Activated CD4-positive, alpha-beta T cell treated with anti-CD3 and anti-CD28 coated beads, Interleukin-2, amount 10 ng/mL, durations not matched to agents 7 days and 5 days (primary cell): ENCODE measurements around the gene POLG. TPM values are rescaled to one million over a fixed set of nuclear protein-coding genes. Genes with fewer than 3 reads are reported as not detected.

Experiments
- CTCF ChIA-PET: fragments of 350-600 bp; sonication (Branson Sonifier 250); formaldehyde crosslinking; loops from one replicate; lab custom pipeline; 2021; ENCODE audit warnings: antibody characterized with exemption; lab: Charles Lee
- POLR2A ChIA-PET: fragments of 350-600 bp; sonication (Branson Sonifier 250); formaldehyde crosslinking; loops from one replicate; lab custom pipeline; 2021; ENCODE audit warnings: antibody characterized with exemption; lab: Charles Lee
- DNase-seq: peaks from one replicate; pipeline ENCODE4 v3.0.0-alpha.2; 2020
- H3K27ac Mint-ChIP-seq: one replicate; pipeline ENCODE4 v1.8.0; 2021; ENCODE audit warnings: mild to moderate bottlenecking, moderate library complexity, mixed read lengths
- H3K27me3 Mint-ChIP-seq: one replicate; pipeline ENCODE4 v1.8.0; 2021; ENCODE audit warnings: mixed read lengths
- H3K36me3 Mint-ChIP-seq: one replicate; pipeline ENCODE4 v1.8.0; 2021; ENCODE audit warnings: low read depth, mixed read lengths
- H3K4me1 Mint-ChIP-seq: one replicate; pipeline ENCODE4 v1.8.0; 2021; ENCODE audit warnings: mixed read lengths
- H3K4me3 Mint-ChIP-seq: one replicate; pipeline ENCODE4 v1.8.0; 2021; ENCODE audit warnings: mild to moderate bottlenecking, moderate library complexity, mixed read lengths
- H3K9me3 Mint-ChIP-seq: one replicate; pipeline ENCODE4 v1.8.0; 2021; ENCODE audit warnings: mixed read lengths
- total RNA-seq, 2 experiments: library from RNA; stranded (reverse); gene quantifications; one replicate each; pipeline ENCODE4 v1.2.3, GENCODE V29; 2021

Gene POLG
- total RNA-seq, 2 experiments from 2014 or later = 85.6 to 105 TPM

DNA sequence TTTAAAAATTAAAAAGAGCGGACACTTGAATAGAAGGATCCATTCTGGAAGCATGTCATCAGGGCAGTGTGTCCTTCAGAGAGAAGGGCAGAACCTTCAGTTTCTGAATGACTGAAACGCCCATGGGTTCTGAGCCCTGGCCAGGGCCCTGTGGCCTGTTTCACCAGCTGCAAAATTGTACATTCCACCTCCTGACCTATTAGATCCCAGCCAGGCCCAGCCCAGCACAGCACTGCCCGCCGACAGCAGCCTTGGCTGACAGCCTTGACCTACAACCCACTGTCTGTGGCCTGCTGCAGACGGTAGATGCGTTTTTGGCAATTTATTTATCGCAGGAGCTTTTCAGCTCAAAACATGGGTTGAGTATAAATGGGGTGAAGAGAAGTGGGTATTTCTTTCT is 5.9 kb upstream of the POLG start:
- Mint-ChIP-seq H3K36me3 (no peaks in the 10 kb centered on the region), H3K27me3 (peaks cover 10% of the 10 kb centered on the region), H3K4me3 (no peak overlapping the region), H3K27ac (no peak overlapping the region), H3K4me1 (peaks cover 10% of the 10 kb centered on the region), H3K9me3 (no peaks in the 10 kb centered on the region)
- ChIA-PET POLR2A (no interaction called here), CTCF (interaction anchor here (1.3 kb wide), 1 partner anchor 18 kb away, joined by 8 read pairs; no protein-coding TSS in a partner anchor)
- no peak for DNase-seq

GRCh38 chr15:89338036-89338435 is 3.4 kb upstream of the POLG start:
- Mint-ChIP-seq H3K27ac (no peak overlapping the region), H3K4me3 (no peak overlapping the region), H3K4me1 (peaks cover 21% of the 10 kb centered on the region), H3K9me3 (no peaks in the 10 kb centered on the region), H3K27me3 (peaks cover 7% of the 10 kb centered on the region), H3K36me3 (peaks cover 4% of the 10 kb centered on the region)
- POLR2A ChIA-PET = no interaction called here
- CTCF ChIA-PET = interaction anchor here (0.9 to 2.1 kb wide), 4 partner anchors 9 to 114 kb away, joined by 3 to 8 read pairs (median 4); no protein-coding TSS in a partner anchor
- DNase-seq = no peak

GRCh38 chr15:89335298-89336041 is 846 bp upstream of the POLG start:
- H3K27me3 Mint-ChIP-seq = peaks cover 6% of the 10 kb centered on the region
- H3K36me3 Mint-ChIP-seq = peaks cover 28% of the 10 kb centered on the region
- H3K27ac Mint-ChIP-seq = peak overlapping the region; percentile 92
- H3K4me1 Mint-ChIP-seq = peaks cover 46% of the 10 kb centered on the region
- POLR2A ChIA-PET = no interaction called here
- CTCF ChIA-PET = interaction anchor here (0.6 to 3.5 kb wide), 4 partner anchors 23 to 376 kb away, joined by 3 to 25 read pairs (median 4); no protein-coding TSS in a partner anchor
- no peaks in the 10 kb centered on the region for H3K9me3 Mint-ChIP-seq
- peak; percentile 58 for DNase-seq
- peak overlapping the region; percentile 79 for H3K4me3 Mint-ChIP-seq

DNA sequence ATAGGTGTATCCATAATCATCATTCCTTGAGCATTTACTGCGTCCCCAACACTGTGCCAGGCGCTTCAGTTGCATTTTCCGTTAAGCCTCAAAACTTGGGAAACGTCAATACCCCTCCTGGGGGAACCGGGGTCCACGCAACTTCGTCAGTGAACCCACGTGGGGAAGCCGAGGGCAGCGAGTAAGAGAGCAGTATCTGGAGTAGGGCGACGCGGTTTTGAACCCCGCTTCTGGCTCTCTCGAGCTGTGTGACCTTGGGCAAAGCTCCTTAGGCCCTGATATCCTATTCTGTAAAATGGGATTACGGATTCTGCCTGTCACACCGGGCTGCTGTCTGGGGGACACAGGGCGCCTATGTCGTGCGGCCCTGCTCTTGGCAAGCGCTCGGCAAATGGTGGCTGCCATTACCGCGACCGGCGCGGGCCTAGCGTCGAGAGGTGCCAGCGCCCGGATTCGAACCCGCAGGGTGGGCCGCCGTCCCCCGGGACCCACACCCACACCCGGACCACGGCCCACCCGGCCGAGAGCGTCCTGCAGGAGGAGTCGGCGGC is 590 bp downstream of the POLG start:
- peak overlapping the region; percentile 80 for H3K4me3 Mint-ChIP-seq
- DNase-seq = no peak
- CTCF ChIA-PET = interaction anchor here (0.6 to 3.5 kb wide), 5 partner anchors 11 to 1596 kb away, joined by 3 to 25 read pairs (median 3); no protein-coding TSS in a partner anchor
- peaks cover 4% of the 10 kb centered on the region for H3K27me3 Mint-ChIP-seq
- H3K4me1 Mint-ChIP-seq = peaks cover 61% of the 10 kb centered on the region
- H3K27ac Mint-ChIP-seq = peak overlapping the region; percentile 83
- POLR2A ChIA-PET = interaction anchor here (0.7 kb wide), 1 partner anchor 22 kb away, joined by 4 read pairs; no protein-coding TSS in a partner anchor
- peaks cover 42% of the 10 kb centered on the region for H3K36me3 Mint-ChIP-seq
- H3K9me3 Mint-ChIP-seq = no peaks in the 10 kb centered on the region

- ChIA-PET CTCF (interaction anchor here (0.6 to 1.7 kb wide), 6 partner anchors 9 to 89 kb away, joined by 3 to 4 read pairs (median 3); partner anchors contain the start of gene FANCI), POLR2A (interaction anchor here (0.7 kb wide), 1 partner anchor 21 kb away, joined by 4 read pairs; no protein-coding TSS in a partner anchor)
- Mint-ChIP-seq H3K36me3 (peaks cover 42% of the 10 kb centered on the region), H3K27me3 (peaks cover 2% of the 10 kb centered on the region), H3K9me3 (no peaks in the 10 kb centered on the region), H3K4me3 (peak overlapping the region; percentile 80), H3K4me1 (peaks cover 63% of the 10 kb centered on the region), H3K27ac (peak overlapping the region; percentile 83)
- DNase-seq = no peak
Measured at GRCh38 chr15:89333011-89333860, 1.4 kb downstream of the POLG start.

DNA sequence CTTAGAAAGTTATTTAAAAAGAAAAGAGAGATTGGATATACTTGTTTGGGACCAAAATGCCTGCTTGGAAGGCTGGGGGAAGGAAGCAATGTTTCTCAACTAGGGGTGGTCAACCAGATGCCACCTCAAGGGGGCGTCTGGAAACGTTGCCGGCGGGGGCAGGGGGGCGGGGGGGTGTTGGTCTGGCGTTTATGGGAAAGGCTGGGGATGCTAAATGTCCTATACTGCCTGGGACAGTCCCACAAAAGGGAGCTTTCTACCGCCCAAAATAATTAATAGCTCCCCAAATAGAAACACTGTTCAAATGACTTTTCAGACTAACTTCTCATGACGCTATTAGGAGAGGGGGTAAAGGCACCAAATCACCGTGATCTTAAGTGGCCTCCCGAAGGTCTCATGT is 2.2 kb downstream of the POLG start:
- peaks cover 64% of the 10 kb centered on the region for H3K4me1 Mint-ChIP-seq

GRCh38 chr15:89330881-89331595 is 3.6 kb downstream of the POLG start:
- ChIA-PET CTCF (interaction anchor here (1.8 to 2.0 kb wide), 2 partner anchors 14 to 28 kb away, joined by 4 to 5 read pairs; no protein-coding TSS in a partner anchor), POLR2A (no interaction called here)
- Mint-ChIP-seq H3K27ac (peak overlapping the region; percentile 62), H3K4me1 (peaks cover 58% of the 10 kb centered on the region), H3K36me3 (peaks cover 59% of the 10 kb centered on the region), H3K9me3 (no peaks in the 10 kb centered on the region), H3K27me3 (peaks cover 2% of the 10 kb centered on the region), H3K4me3 (peak overlapping the region; percentile 62)
- no peak for DNase-seq

More for the DNA sequence above, 2.2 kb downstream of the POLG start:
- H3K27ac Mint-ChIP-seq = peak overlapping the region; percentile 33
- ChIA-PET CTCF (interaction anchor here (0.6 to 1.3 kb wide), 4 partner anchors 8 to 88 kb away, joined by 3 to 4 read pairs (median 3); partner anchors contain the start of gene FANCI), POLR2A (no interaction called here)
- peaks cover 47% of the 10 kb centered on the region for H3K36me3 Mint-ChIP-seq
- peak overlapping the region; percentile 62 for H3K4me3 Mint-ChIP-seq
- DNase-seq = no peak
- no peaks in the 10 kb centered on the region for H3K9me3 Mint-ChIP-seq
- peaks cover 2% of the 10 kb centered on the region for H3K27me3 Mint-ChIP-seq

DNA sequence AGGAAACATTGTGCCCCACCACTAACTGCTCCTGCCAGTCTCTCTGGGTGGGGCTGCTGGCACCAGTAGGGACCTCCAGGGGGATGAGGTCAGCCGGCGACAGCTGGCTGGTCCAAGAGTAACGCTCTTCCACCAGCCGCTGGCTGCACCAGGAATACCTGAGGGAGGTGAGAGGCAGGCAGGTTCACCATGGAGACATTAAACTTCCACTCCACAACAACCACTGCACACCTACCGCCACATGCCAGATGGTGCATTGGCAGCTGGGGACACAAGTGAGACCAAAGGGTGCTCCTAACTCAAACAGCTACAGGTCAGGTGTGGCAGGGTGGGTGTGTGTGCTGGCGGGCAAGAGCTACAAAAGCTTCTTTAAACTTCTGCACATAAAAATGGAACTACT is 4.5 kb downstream of the POLG start:
- peaks cover 64% of the 10 kb centered on the region for H3K36me3 Mint-ChIP-seq
- H3K4me1 Mint-ChIP-seq = peaks cover 51% of the 10 kb centered on the region
- H3K27me3 Mint-ChIP-seq = peaks cover 2% of the 10 kb centered on the region
- peak overlapping the region; percentile 21 for H3K4me3 Mint-ChIP-seq
- H3K9me3 Mint-ChIP-seq = no peaks in the 10 kb centered on the region
- H3K27ac Mint-ChIP-seq = peak overlapping the region; percentile 89
- POLR2A ChIA-PET = interaction anchor here (0.7 kb wide), 1 partner anchor 124 kb away, joined by 3 read pairs; no protein-coding TSS in a partner anchor
- CTCF ChIA-PET = interaction anchor here (0.9 to 2.5 kb wide), 6 partner anchors 9 to 123 kb away, joined by 3 to 6 read pairs (median 5); no protein-coding TSS in a partner anchor
- DNase-seq = no peak

- Mint-ChIP-seq H3K4me1 (peaks cover 47% of the 10 kb centered on the region), H3K27ac (peak overlapping the region; percentile 89), H3K27me3 (no peaks in the 10 kb centered on the region), H3K36me3 (peaks cover 66% of the 10 kb centered on the region), H3K9me3 (no peaks in the 10 kb centered on the region), H3K4me3 (peak overlapping the region; percentile 9)
- POLR2A ChIA-PET = interaction anchor here (1.0 kb wide), 1 partner anchor 8 kb away, joined by 5 read pairs; no protein-coding TSS in a partner anchor
- DNase-seq = peak; percentile 44
- CTCF ChIA-PET = interaction anchor here (0.9 to 2.5 kb wide), 6 partner anchors 9 to 123 kb away, joined by 3 to 6 read pairs (median 5); no protein-coding TSS in a partner anchor
Measured at GRCh38 chr15:89329329-89330084, 5.1 kb downstream of the POLG start.

DNA sequence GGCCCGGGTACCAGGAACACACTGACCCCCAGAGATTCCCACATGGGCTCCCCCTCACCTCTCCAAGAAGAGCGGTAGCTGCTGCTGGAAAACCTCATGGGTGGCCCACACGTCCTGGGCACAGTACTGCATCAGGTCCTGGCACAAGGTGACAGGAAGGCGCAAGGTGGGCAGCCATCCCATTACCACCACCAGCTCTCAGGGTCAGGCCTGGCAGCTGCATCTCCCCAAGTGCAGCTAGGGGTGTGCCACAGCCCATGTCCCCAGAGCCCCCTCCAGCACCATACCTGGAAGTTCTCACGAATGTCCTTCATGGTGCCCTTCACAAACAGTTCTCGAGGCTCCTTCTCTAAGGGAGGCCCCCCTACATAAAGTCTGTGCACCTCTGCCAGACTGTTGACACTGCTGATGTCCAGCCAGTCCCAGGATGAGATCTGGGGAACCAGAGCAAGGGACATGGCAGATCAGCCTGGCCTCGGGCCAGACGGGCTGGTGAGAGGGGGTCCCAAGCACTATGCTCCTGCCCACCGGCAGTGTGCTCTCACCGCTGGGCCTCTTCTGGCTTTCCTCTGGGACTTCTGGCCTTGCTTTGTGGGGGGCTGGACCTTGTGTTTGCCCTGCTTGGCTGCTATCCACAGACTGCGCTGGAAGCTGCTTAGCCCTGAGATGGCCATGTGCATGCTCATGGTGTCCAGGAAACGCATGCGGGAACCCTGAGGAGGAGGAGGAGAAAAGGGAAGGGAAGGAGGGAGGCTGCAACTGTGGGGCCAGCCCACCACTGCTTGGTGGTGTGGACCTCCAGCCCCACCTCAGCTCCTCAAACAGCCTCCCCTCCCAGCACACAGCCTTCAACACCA is 6.0 kb downstream of the POLG start:
- no peak for DNase-seq
- H3K4me1 Mint-ChIP-seq = peaks cover 45% of the 10 kb centered on the region

More for the DNA sequence above, 6.0 kb downstream of the POLG start:
- CTCF ChIA-PET = interaction anchor here (1.1 to 2.5 kb wide), 6 partner anchors 10 to 122 kb away, joined by 4 to 6 read pairs (median 5); no protein-coding TSS in a partner anchor
- peaks cover 73% of the 10 kb centered on the region for H3K36me3 Mint-ChIP-seq
- H3K27me3 Mint-ChIP-seq = no peaks in the 10 kb centered on the region
- peak overlapping the region; percentile 89 for H3K27ac Mint-ChIP-seq
- H3K4me3 Mint-ChIP-seq = no peak overlapping the region
- H3K9me3 Mint-ChIP-seq = no peaks in the 10 kb centered on the region
- POLR2A ChIA-PET = interaction anchor here (1.0 kb wide), 1 partner anchor 8 kb away, joined by 5 read pairs; no protein-coding TSS in a partner anchor
